NCI-H510A treated with DMSO at 0.1 percent for 48 hours (cell line): ENCODE results near the gene HEATR5A.
A peak's percentile ranks its signal among the peaks of the same experiment; 100 is the strongest.
"Not testable (repeated sequence)": the region's sequence is repeated elsewhere in the genome, so short reads cannot be mapped to it uniquely, and the experiment has no call there.

Source experiments
- DNase-seq: peaks from one replicate; lab custom pipeline; 2025; lab: John Stamatoyannopoulos, UW

HEATR5A gene

GRCh38 chr14:31420319-31421111 lies at the start of gene HEATR5A:
Gene HEATR5A (minus strand): TSS chr14:31420550. CDS start chr14:31402975, 17,575 bp downstream.
- DNase-seq, result peak; percentile 90

- DNase-seq, result no peak
These were observed 46.2 kb upstream of the HEATR5A start for GRCh38 chr14:31466554-31466953.

- no peak for DNase-seq
These were observed 44.8 kb upstream of the HEATR5A start for GRCh38 chr14:31465111-31465510.

GRCh38 chr14:31462450-31462849 lies 42.1 kb upstream of the HEATR5A start:
- not testable (repeated sequence) for DNase-seq

GRCh38 chr14:31461545-31461944 lies 41.2 kb upstream of the HEATR5A start:
- no peak for DNase-seq

- DNase-seq, result no peak
These were observed 37.6 kb upstream of the HEATR5A start for GRCh38 chr14:31457665-31458659.

- DNase-seq, result peak; percentile 92
These were observed 36.7 kb upstream of the HEATR5A start, which contains the start of gene DTD2 for GRCh38 chr14:31456841-31457664. Gene DTD2 (minus strand): TSS chr14:31457506. CDS start chr14:31457393, 113 bp downstream.

GRCh38 chr14:31449971-31450610 lies 29.7 kb upstream of the HEATR5A start:
- DNase-seq, result no peak

GRCh38 chr14:31449136-31449535 lies 28.8 kb upstream of the HEATR5A start:
- no peak for DNase-seq

- no peak for DNase-seq
These were observed 25.4 kb upstream of the HEATR5A start for GRCh38 chr14:31445703-31446102.

- DNase-seq, result no peak
These were observed 21.9 kb upstream of the HEATR5A start for GRCh38 chr14:31442284-31442683.

GRCh38 chr14:31441273-31442111 lies 21.1 kb upstream of the HEATR5A start:
- no peak for DNase-seq

GRCh38 chr14:31440280-31440679 lies 19.9 kb upstream of the HEATR5A start:
- no peak for DNase-seq

- no peak for DNase-seq
These were observed 19.2 kb upstream of the HEATR5A start for GRCh38 chr14:31439561-31439960.

- not testable (repeated sequence) for DNase-seq
These were observed 16.8 kb upstream of the HEATR5A start for GRCh38 chr14:31437045-31437691.

GRCh38 chr14:31435276-31435675 lies 14.9 kb upstream of the HEATR5A start:
- DNase-seq, result no peak

- no peak for DNase-seq
These were observed 10.4 kb upstream of the HEATR5A start for GRCh38 chr14:31430634-31431264.

- DNase-seq, result no peak
These were observed 9.4 kb upstream of the HEATR5A start for GRCh38 chr14:31429791-31430190.

- no peak for DNase-seq
These were observed 7.7 kb upstream of the HEATR5A start for GRCh38 chr14:31428011-31428410.
